Vein endothelial cell (primary cell): ENCODE data around the gene CBLIF. TPM values are rescaled to one million over a fixed set of nuclear protein-coding genes. Genes with fewer than 3 reads are reported as not detected.

Experiments used
- total RNA-seq: library from RNA; depleted of rRNA; stranded (reverse); fragments of >200 nt; gene quantifications from 2 replicates; pipeline ENCODE4 v1.2.3, GENCODE V29; 2012

CBLIF gene
- total RNA-seq: not detected in 2 replicates

GRCh38 chr11:59845399-59845798 lies at the start of gene CBLIF:
Gene CBLIF, minus strand, starts transcription at chr11:59845499. Its CDS starts 46 bp downstream, at chr11:59845453.

GRCh38 chr11:59878575-59878974 lies 33.3 kb upstream of the CBLIF start, which contains the start of gene OOSP3:
Gene OOSP3, plus strand, starts transcription at chr11:59878782. Its CDS starts 27 bp downstream, at chr11:59878809.

GRCh38 chr11:59866397-59866796 lies 21.1 kb upstream of the CBLIF start, which contains the start of gene TCN1:
Gene TCN1, minus strand, starts transcription at chr11:59866487. Its CDS starts 17 bp downstream, at chr11:59866470.

GRCh38 chr11:59810189-59810910 lies 34.9 kb downstream of the CBLIF start, which contains the start of gene MRPL16:
Gene MRPL16, minus strand, starts transcription at chr11:59810778. Its CDS starts 120 bp downstream, at chr11:59810658.

Other genes with a start within 250 kb of the CBLIF start
- 36.3 and 36.9 TPM in 2 replicates for gene OSBP, start 229.7 kb downstream of the CBLIF start, total RNA-seq
- 16.0 and 19.9 TPM in 2 replicates for gene PATL1, start 176.5 kb downstream of the CBLIF start, total RNA-seq
- gene OR10V1, start 131.7 kb downstream of the CBLIF start, total RNA-seq: not detected in 2 replicates
- gene STX3, start 90.1 kb downstream of the CBLIF start, total RNA-seq: 76.5 and 76.8 TPM in 2 replicates
- 32.3 and 35.6 TPM in 2 replicates for gene MRPL16, start 34.7 kb downstream of the CBLIF start, total RNA-seq
- 0.10 TPM in 1 of 2 replicates, not detected in the other for gene TCN1, start 21.0 kb upstream of the CBLIF start, total RNA-seq
- gene OOSP3, start 33.3 kb upstream of the CBLIF start, total RNA-seq: not detected in 2 replicates
- gene OOSP1, start 92.9 kb upstream of the CBLIF start, total RNA-seq: not detected in 2 replicates
- not detected in 2 replicates for gene OOSP4A, start 118.5 kb upstream of the CBLIF start, total RNA-seq
- not detected in 2 replicates for gene OOSP4B, start 171.7 kb upstream of the CBLIF start, total RNA-seq
- gene OOSP2, start 194.9 kb upstream of the CBLIF start, total RNA-seq: not detected in 2 replicates
- gene MS4A3, start 211.2 kb upstream of the CBLIF start, total RNA-seq: not detected in 2 replicates
- not detected in 2 replicates for gene MS4A2, start 243.2 kb upstream of the CBLIF start, total RNA-seq